Pulmonary artery endothelial cell (primary cell): ENCODE measurements around the gene IL12RB2. TPM values are rescaled to one million over a fixed set of nuclear protein-coding genes. Genes with fewer than 3 reads are reported as not detected.
A peak's percentile ranks its signal among the peaks of the same experiment; 100 is the strongest.

Experiments
- DNase-seq: peaks from one replicate; pipeline ENCODE4 v3.0.0-alpha.2; 2011; ENCODE audit warnings: low read depth, low spot score
- total RNA-seq: library from RNA; depleted of rRNA; stranded (reverse); fragments of >200 nt; gene quantifications from 2 replicates; pipeline ENCODE4 v1.2.3, GENCODE V29; 2014

Gene IL12RB2
- total RNA-seq, 1 donor from 2014 or later: not detected

DNA sequence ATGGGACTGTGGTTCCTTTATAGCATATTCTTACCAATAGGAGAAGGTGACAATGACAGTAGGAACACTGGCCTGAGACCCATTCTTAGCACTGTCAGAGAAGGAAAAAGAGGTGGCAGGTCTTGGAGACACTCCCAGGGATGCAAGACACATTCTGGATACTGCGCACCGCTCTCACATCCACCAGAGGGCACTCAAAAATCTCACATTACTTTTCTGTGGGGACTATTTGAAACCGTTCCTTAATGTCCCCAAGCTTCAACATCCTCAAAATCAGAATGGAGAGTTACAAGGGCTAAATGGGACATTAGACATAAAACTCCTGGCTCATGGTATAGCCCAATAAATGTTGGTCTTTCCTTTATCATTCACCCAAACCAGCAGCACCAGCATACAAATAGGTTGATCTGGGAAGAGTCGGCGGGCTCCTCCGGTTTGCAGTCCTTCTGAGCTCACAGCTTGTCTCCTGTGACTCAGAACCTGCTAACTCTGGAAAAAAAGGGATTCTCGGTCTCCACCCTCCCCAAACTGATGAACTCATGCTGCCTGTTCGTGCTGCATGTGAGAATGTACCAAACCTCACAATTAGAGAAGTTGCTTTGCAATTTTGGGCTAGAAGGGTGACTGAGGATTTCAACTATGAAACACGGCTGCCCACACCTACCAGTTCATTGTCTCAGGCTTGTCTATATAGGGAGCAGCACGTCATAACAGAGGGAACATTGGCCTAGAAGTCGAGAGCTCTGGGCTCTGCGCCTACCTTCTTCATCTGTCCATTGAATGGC, 40.2 kb downstream of the IL12RB2 start:
- DNase-seq: peak; percentile 8

DNA sequence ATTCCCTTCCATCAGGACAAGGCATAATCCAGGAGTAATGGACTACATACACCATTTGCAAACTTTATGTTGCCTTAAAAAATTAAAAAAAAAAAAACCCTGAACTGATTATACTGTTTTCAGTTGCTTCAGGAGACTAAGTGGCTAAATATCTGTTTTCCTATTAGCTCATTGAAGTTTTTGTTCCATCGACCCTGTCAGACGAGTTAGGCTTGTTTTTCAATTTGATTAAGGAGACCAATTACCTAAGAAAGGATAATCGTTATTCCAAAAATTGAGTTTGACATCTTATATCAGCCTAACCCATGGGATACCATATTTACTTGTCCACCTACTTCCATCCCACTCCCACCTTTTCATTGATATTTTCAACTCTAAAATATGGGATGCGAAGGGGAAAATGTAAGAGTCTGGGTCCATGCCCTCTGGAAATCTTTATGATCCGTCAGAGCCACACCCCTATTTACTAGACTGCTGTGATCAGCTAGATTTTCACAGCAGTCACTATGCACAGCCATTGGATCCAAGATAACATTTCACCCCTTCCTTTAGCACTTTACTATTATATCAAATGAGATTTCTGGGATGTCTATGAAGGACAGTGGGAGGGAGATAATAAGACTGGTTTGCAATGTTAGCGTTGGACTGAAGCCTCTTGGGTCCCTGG, 41.0 kb downstream of the IL12RB2 start:
- no peak for DNase-seq

DNA sequence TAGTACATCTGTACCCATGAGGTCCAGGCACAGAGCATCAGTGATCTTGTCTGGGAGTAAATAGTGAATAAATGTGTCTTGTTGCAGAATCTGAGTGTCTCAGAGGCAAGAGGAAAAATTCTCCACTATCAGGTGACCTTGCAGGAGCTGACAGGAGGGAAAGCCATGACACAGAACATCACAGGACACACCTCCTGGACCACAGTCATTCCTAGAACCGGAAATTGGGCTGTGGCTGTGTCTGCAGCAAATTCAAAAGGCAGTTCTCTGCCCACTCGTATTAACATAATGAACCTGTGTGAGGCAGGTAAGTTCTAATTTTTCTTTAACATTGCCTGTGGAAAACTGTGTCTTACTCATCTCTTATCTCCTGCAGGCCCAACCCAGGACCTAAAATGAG, 43.1 kb downstream of the IL12RB2 start:
- no peak for DNase-seq

DNA sequence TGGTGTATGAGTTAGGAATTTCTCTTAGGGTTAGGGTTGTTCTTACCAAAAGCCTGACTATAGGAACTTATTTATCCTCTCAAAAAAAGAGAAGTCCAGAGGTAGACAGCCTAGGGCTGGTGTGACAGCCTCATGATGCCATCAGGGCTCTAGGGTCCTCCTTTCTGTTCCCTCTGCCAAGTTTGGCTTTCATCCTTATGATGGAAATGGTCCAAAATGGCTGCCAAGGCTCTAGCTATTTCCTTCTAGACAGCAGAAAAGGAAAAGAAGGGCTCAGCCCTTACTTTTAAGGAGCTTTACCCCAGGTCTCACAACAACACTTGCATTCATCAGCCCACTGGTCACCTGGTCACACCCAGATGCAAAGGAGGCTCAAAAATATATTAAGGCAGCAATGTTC, 44.5 kb downstream of the IL12RB2 start:
- no peak for DNase-seq

- no peak for DNase-seq
Measured at GRCh38 chr1:67355745-67356424, 48.2 kb downstream of the IL12RB2 start.

GRCh38 chr1:67359592-67359991, 51.9 kb downstream of the IL12RB2 start:
- DNase-seq: no peak

- DNase-seq: no peak
Measured at GRCh38 chr1:67361641-67362040, 54.0 kb downstream of the IL12RB2 start.

DNA sequence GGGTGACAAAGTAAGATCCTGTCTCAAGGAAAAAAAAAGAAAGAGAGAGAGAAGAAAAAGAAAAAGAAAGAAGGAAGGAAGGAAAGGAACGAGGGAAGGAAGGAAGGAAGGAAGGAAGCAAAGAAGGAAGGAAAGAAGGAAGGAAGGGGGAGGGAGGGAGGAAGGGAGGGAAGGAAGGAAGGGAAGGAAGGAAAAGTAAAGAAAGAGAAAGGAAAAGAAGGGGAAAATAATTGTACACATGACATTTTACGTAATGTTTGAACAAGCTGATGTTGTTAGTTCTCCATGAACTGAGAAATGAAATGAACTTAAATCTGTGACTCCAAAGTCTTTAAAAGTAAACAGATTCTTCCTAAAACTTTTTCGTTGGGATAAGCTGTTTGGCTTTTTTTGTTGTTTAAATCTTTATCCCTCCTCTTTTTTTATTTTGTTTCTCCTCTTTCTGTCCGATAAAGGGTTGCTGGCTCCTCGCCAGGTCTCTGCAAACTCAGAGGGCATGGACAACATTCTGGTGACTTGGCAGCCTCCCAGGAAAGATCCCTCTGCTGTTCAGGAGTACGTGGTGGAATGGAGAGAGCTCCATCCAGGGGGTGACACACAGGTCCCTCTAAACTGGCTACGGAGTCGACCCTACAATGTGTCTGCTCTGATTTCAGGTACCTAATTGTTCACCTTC, 59.8 kb downstream of the IL12RB2 start:
- no peak for DNase-seq

DNA sequence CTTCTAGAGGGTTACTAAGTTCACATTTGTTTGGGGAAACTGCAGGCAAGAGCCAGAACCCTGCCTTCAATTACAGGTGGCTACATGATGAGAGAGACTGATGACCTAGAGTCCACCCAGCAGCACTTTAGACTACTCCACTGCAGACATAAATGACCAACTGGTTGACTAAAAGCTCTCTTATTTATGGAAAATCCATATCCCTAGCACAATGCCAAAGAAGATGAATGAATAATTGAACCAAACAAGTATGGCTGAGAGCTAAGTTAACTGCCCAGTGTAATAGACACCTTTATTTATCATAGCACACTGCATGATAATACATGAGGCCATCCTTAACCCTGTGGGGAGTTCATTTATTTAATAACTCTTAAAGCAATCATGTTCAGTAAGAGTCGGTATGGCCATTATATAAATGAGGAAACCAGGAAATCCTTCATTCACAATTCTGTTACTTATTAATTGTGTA, 60.4 kb downstream of the IL12RB2 start:
- DNase-seq: no peak

GRCh38 chr1:67371043-67371442, 63.4 kb downstream of the IL12RB2 start:
- DNase-seq: no peak

GRCh38 chr1:67371681-67372080, 64.0 kb downstream of the IL12RB2 start:
- DNase-seq: no peak

DNA sequence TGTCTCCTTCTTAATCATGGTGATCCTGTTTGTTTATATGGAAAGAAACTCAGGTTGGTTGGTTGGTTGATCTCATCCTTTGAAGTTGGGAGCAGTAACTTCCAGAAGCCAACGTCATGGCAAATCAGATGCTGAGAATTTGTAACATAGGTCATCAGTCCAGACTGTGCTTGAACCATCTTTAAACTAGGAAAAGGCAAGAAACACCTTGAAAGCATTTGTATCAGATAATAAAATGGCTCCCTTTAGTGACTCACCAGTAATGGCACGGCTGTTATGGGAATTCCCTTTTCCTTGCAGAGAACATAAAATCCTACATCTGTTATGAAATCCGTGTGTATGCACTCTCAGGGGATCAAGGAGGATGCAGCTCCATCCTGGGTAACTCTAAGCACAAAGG, 64.5 kb downstream of the IL12RB2 start:
- no peak for DNase-seq

DNA sequence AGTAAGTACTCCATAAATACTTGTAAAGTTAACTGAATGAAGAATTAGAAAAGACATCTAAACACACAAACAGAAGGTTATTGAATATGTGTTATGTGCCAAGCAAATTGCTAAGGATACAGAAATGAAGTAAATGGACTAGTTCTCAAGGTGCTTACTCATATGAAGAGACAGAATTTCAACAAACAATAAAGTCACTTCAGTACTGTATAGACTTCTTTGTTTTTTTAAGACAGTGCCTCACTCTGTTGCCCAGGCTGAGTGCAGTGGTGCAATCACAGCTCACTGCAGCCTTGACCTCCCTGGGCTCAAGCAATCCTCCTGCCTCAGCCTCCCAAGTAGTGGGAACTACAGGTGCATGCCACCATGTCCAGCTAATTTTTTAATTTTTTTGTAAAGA, 65.2 kb downstream of the IL12RB2 start:
- DNase-seq: no peak

DNA sequence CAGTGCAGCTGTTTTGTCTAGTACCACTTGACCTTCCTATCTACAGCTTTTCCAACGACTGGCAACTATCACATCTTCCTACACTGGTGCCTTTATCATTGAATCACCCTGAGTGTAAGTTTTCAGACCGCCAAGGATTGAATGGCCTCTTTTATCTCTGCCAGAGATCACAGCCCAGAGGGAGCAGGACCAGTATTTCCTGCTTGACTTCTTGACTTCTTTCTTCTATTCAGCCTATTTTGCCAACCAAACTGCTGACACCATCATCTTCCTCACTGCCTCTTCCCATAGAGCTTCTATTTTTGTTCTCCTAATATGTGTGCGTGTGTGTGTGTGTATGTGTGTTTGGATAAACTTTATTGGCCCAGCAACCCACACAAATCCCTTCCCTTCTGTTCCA, 68.7 kb downstream of the IL12RB2 start:
- no peak for DNase-seq

DNA sequence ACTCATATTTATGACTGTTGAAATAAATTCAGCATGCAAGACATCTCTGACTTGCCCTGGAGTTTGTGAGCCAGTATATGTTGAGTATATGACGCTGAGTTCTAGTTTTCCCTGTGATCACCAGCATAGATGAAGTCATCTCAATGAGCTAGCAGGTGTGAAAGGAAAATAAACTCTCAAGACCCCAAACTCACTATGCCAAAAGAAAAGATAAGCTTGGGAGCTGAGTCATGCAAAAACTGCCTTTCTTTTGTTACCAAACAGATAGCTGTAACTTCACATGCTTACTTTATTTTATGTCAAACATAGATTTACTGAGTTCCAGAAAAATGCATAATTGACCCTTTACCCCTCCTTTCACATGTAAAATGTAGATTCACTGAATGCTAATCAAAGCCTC, 69.6 kb downstream of the IL12RB2 start:
- DNase-seq: no peak

- no peak for DNase-seq
Measured at GRCh38 chr1:67381154-67381553, 73.5 kb downstream of the IL12RB2 start.

DNA sequence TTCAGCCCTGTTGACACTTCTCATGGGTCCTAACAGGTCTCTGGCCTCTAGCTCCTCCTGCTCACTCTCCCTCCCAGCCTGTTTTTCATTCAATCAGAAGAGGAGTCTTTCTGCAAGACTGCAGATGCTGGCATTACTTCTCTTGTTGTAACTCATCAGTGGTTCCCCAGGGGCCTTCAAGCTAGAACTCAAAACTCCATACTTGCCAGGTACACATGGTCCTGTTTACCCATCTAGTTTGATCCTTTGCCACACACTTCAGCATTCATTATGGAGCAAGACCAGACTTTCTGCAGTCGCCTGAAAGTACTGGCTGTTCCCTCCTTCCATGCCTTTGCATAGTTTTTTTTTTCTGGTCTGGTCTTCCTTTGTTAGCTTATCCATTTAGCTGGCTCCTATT, 74.6 kb downstream of the IL12RB2 start:
- DNase-seq: no peak

DNA sequence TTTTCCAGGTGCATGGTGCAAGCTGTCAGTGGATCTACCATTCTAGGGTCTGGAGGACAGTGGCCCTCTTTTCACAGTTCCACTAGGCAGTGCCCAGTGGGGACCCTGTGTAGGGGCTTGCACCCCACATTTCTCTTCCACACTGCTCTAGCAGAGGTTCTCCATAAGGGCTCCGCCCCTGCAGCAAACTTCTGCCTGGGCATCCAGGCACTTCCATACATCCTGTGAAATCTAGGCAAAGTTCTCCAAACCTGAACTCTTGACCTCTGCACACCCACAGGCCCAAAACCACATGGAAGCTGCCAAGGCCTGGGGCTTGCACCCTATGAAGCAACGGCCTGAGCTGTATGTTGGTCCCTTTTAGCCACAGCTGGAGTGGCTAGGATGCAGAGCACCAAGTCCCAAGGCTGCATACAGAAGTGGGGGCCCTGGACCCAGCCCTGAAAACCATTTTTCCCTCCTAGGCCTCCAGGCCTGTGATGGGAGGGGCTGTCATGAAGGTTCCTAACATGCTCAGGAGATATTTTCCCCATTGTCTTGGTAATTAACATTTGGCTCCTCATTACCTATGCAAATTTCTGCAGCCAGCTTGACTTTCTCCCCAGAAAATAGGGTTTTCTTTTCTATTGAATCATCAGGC, 76.4 kb downstream of the IL12RB2 start:
- no peak for DNase-seq

DNA sequence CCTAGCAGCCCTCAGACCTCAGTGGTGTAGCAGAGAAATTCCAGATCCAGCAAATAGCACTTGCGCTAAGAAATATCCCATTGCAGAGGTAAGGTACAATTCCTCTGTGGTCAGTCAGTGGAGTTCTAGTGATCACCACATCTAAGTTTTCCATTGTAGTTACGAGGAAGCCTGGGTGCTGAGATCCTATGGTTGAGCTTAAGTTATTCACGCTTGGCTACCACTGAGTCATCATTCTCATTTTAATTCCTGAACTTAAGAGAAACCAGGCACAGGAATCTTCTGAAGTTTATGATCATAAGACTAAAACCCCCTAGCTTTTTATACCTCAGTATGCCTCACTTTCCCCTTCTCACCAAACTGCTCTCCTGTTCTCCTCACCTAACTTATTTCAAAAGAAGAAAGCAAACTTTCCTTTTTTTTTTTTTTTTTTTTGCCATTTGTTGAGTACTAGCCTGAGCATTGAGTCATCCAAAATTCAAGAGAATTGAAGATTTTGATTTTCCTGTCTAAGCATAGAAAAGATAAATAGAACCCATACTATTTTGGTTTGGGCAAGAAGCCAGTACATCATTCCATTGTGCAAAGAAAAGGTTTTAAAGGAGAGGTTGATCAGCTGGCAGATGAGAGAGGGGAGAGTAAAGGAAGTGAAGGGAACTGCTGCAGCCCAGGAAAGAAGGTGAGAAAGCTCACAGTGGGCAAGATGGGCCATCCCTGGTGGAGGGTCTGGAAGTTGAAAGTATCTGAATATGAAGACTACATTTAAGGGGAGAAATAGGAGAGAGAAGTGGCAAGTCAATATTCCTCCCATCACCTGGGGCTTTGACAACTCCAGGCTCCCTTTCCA, 82.6 kb downstream of the IL12RB2 start:
- DNase-seq: no peak

DNA sequence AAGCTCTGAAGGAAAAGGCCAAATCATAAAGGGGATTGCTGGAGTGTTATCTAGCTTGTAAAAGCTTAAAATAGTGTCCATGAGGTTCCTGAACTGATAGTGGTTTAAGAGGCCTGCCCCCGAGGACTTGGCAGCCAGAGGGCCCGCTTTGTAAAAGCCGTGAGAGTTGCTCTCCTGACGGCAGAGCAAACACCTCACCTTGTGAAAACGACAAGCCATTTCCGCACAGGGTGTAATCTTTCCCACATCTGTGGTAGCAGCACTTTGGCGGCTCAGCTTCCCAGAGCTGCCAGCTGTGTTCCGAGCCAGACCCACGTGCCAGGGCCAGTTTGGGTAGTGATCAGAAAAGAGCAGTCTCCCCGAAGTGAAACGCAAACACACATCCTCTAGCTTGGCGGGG, 85.6 kb downstream of the IL12RB2 start:
- no peak for DNase-seq
